Lung (tissue), 12 donors: ENCODE measurements around the gene AEN. TPM values are rescaled to one million over a fixed set of nuclear protein-coding genes. Genes with fewer than 3 reads are reported as not detected.

Experiments used
- ATAC-seq: fragments of 200-7000 bp; cut with Tn5 transposase; one replicate; pipeline ENCODE4 v1.9.1; 2020; ENCODE audit warnings: moderate number of reproducible peaks; ENCODE audit not compliant: insufficient read depth, low FRiP score
- DNase-seq, 3 donors: peaks; one replicate each; pipeline ENCODE4 v3.0.0-alpha.2; 2013 to 2017
- H3K27ac ChIP-seq, 2 donors: one replicate each; pipeline ENCODE4 v1.5.1; 2013; ENCODE audit warnings: mild to moderate bottlenecking in 2 of 2, moderate library complexity in 2 of 2, control low read depth in 1 of 2, inconsistent platforms in 1 of 2, low read depth in 1 of 2, low read length in 1 of 2
- H3K27me3 ChIP-seq, 3 donors: one replicate each; pipeline ENCODE4 v1.5.1; 2013; ENCODE audit warnings: low read length in 2 of 3; ENCODE audit not compliant: control insufficient read depth in 3 of 3, insufficient read depth in 3 of 3
- H3K36me3 ChIP-seq, 4 donors: one replicate each; pipeline ENCODE4 v1.5.1; 2013; ENCODE audit warnings: low read length in 4 of 4, mild to moderate bottlenecking in 1 of 4, moderate library complexity in 1 of 4; ENCODE audit not compliant: control insufficient read depth in 4 of 4, insufficient read depth in 4 of 4
- H3K4me1 ChIP-seq, 5 donors: one replicate each; pipeline ENCODE4 v1.5.1; 2013; ENCODE audit warnings: low read length in 5 of 5, mild to moderate bottlenecking in 2 of 5, moderate library complexity in 1 of 5; ENCODE audit not compliant: control insufficient read depth in 5 of 5, insufficient read depth in 5 of 5
- H3K4me3 ChIP-seq: one replicate; pipeline ENCODE4 v1.5.1; 2013; ENCODE audit warnings: mild to moderate bottlenecking, control low read depth, moderate library complexity
- H3K9ac ChIP-seq, 2 donors: one replicate each; pipeline ENCODE4 v1.5.1; 2013; ENCODE audit warnings: low read length in 2 of 2, control low read depth in 1 of 2; ENCODE audit not compliant: insufficient read depth in 1 of 2
- H3K9me3 ChIP-seq, 4 donors: one replicate each; pipeline ENCODE4 v1.5.1; 2013; ENCODE audit warnings: low read length in 3 of 4, mild to moderate bottlenecking in 1 of 4, moderate library complexity in 1 of 4; ENCODE audit not compliant: control insufficient read depth in 4 of 4, insufficient read depth in 3 of 4
- WGBS, 2 donors: extraction: QIAGEN DNeasy Blood & Tissue Kit; methylation state at CpG; one replicate each; pipeline ENCODE4 v1.1.7; 2013; 5-methylcytosine and 5-hydroxymethylcytosine counted together
- polyA plus RNA-seq, 2 donors: library from polyadenylated mRNA; stranded (reverse); fragments of 200-250 nt; gene quantifications; one replicate each; pipeline ENCODE4 v1.2.1, GENCODE V29; 2013
- total RNA-seq, 2 donors: library from RNA; depleted of rRNA in 1 of 2; stranded (reverse); fragments of >200 nt in 1 of 2; gene quantifications; one replicate each; pipeline ENCODE4 v1.2.1, GENCODE V29; 2014 to 2021
- TF ChIP-seq, protein P1 (sequence below): IDR thresholded peaks from 2 replicates; pipeline ENCODE4 v1.5.1; 2012; ENCODE audit warnings: mild to moderate bottlenecking; ENCODE audit errors: control extremely low read depth, extremely low read depth
- donor health status: control.
- donor health status: control.
- donor health status: Bipolar disorder and iron deficiency.
- donor health status: healthy.
- donor health status: DM: yes; HTN: yes; CAD: no.

AEN gene
- total and polyA plus RNA-seq, 4 donors, result 4.2 to 15.4 (median 13.4) TPM

DNA sequence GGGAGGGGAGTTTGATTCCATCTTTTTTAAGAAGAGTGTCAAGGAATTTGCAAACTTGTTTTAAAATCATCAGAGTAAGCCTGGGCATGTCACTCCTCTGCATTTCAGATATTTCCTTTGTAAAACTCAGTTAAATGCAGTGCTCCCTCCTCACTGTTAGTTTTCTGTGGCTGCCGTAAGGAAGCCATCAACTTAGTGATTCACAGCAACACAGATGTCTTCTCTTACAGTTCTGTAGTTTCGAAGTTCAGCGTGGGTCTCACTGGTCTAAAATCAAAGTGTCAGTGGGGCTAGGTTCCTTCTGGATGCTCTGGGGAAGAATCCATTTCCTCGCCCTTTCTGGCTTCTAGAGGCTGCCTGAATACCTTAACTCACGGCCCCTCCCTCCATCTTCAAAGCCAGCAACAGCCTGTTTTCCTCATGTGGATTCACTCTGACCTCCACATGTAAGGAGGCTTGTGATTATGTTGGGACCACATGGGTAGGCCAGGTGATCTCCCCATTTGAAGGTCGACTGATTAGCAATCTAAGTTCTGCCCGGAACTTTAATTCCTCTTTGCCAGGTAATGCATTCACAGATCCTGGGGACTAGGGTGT is 30.1 kb downstream of the AEN start:
- no peaks in the 10 kb centered on the region for H3K9me3 ChIP-seq
- no peak overlapping the region for H3K27ac ChIP-seq
- no peak overlapping the region for H3K4me3 ChIP-seq
- 90 to 91% methylated on average over 7 of the region's 7 CpGs for WGBS, 2 donors
- ATAC-seq (no peak), DNase-seq (no peak)
- TF ChIP-seq, protein P1, sequence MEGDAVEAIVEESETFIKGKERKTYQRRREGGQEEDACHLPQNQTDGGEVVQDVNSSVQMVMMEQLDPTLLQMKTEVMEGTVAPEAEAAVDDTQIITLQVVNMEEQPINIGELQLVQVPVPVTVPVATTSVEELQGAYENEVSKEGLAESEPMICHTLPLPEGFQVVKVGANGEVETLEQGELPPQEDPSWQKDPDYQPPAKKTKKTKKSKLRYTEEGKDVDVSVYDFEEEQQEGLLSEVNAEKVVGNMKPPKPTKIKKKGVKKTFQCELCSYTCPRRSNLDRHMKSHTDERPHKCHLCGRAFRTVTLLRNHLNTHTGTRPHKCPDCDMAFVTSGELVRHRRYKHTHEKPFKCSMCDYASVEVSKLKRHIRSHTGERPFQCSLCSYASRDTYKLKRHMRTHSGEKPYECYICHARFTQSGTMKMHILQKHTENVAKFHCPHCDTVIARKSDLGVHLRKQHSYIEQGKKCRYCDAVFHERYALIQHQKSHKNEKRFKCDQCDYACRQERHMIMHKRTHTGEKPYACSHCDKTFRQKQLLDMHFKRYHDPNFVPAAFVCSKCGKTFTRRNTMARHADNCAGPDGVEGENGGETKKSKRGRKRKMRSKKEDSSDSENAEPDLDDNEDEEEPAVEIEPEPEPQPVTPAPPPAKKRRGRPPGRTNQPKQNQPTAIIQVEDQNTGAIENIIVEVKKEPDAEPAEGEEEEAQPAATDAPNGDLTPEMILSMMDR, result no peak
- H3K27me3 ChIP-seq, result no peaks in the 10 kb centered on the region
- no peak overlapping the region for H3K9ac ChIP-seq
- H3K36me3 ChIP-seq, result peaks cover 0 to 17% (median 0%) of the 10 kb centered on the region in 4 donors
- peaks cover 0 to 37% (median 0%) of the 10 kb centered on the region in 5 donors for H3K4me1 ChIP-seq

DNA sequence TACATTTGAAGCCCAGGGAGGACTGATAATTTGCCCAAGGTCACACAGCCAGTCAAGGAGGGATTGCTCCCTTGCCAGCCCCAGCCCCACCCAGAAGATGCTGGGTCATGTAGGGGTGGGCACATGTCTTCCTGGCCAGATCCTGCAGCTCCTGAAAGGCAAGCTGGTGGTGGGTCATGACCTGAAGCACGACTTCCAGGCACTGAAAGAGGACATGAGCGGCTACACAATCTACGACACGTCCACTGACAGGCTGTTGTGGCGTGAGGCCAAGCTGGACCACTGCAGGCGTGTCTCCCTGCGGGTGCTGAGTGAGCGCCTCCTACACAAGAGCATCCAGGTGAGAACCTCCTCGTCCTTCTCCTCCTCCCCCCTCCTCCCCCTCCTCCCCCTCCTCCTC is 30.8 kb downstream of the AEN start:
- TF ChIP-seq, protein P1, result no peak
- DNase-seq (no peak), ATAC-seq (no peak)
- H3K27me3 ChIP-seq, result no peaks in the 10 kb centered on the region
- WGBS, 2 donors, result 85 to 87% methylated on average over 9 of the region's 9 CpGs
- peaks cover 0 to 34% (median 0%) of the 10 kb centered on the region in 5 donors for H3K4me1 ChIP-seq
- H3K27ac ChIP-seq, result no peak overlapping the region
- H3K9ac ChIP-seq, result no peak overlapping the region
- H3K36me3 ChIP-seq, result peaks cover 0 to 17% (median 0%) of the 10 kb centered on the region in 4 donors
- H3K4me3 ChIP-seq, result no peak overlapping the region
- H3K9me3 ChIP-seq, result no peaks in the 10 kb centered on the region

DNA sequence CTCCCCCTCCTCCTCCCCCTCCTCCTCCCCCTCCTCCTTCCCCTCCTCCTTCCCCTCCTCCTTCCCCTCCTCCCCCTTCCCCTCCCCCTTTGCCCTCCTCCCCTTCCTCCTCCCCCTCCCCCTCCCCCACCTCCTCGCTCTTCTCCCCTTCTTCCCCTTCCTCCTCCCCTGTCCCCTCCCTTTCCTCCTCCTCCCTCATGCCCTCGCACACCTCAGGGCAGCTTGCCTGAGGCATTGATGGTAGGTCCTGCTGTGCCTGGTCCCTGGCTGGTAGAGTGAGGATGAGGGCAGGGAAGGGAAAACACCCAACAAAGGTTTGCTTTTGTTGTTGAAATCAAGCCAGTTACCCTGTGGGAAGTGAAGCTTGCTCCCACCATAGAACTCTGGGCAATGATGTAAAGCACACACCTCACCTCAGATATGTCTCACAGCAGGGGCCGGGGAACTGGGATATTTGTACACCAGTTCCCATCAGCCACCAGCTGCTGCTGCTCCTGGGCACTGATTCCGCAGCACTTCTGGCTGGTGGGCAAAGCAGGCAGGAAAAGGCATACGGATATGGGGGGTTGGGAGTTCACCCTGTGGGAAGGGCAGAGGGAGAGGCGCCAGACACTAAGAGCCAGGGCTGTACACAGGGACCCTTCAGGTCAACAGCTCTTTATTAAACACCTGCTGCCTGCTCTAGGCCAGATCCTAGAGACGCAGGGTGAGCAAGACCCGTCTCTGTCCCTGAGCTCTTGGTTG is 31.5 kb downstream of the AEN start:
- H3K27ac ChIP-seq, result peak overlapping the region in 1 of 2 donors; percentile 23
- WGBS, 2 donors, result 60 to 73% methylated on average over 7 of the region's 8 CpGs

More for the DNA sequence above, 31.5 kb downstream of the AEN start:
- Histone ChIP-seq H3K9ac (no peak overlapping the region), H3K27me3 (no peaks in the 10 kb centered on the region), H3K9me3 (no peaks in the 10 kb centered on the region), H3K4me3 (no peak overlapping the region), H3K4me1 (peaks cover 0 to 30% (median 0%) of the 10 kb centered on the region in 5 donors), H3K36me3 (peaks cover 0 to 17% (median 0%) of the 10 kb centered on the region in 4 donors)
- TF ChIP-seq, protein P1, result no peak
- no peak for DNase-seq
- no peak for ATAC-seq
